WTC11 (cell line): ENCODE data around the gene ZSWIM6. TPM values are rescaled to one million over a fixed set of nuclear protein-coding genes. Genes with fewer than 3 reads are reported as not detected.
A peak's percentile ranks its signal among the peaks of the same experiment; 100 is the strongest.

ENCODE experiments used
- ATAC-seq: fragments of 200-7000 bp; cut with Tn5 transposase; 2 replicates; pipeline ENCODE4 v1.10.0; 2021; ENCODE audit warnings: mild to moderate bottlenecking, moderate library complexity
- CTCF ChIA-PET: fragments of 300-600 bp; sonication (Branson Sonifier 250); formaldehyde crosslinking; loops from one replicate; lab custom pipeline; 2021; ENCODE audit warnings: antibody characterized with exemption; lab: Charles Lee
- POLR2A ChIA-PET: fragments of 350-600 bp; sonication (Branson Sonifier 250); formaldehyde crosslinking; loops from one replicate; lab custom pipeline; 2021; ENCODE audit warnings: antibody characterized with exemption; lab: Charles Lee
- DNase-seq: peaks from one replicate; pipeline ENCODE4 v3.0.0; 2021; ENCODE audit warnings: low spot score
- H3K27ac Mint-ChIP-seq: 2 replicates; pipeline ENCODE4 v1.8.0; 2021; ENCODE audit warnings: mixed read lengths
- H3K27me3 Mint-ChIP-seq: 2 replicates; pipeline ENCODE4 v1.8.0; 2021; ENCODE audit warnings: low read depth, mild to moderate bottlenecking, moderate library complexity, mixed read lengths
- H3K36me3 Mint-ChIP-seq: 2 replicates; pipeline ENCODE4 v1.8.0; 2021; ENCODE audit warnings: mixed read lengths
- H3K4me1 Mint-ChIP-seq: 2 replicates; pipeline ENCODE4 v1.8.0; 2022; ENCODE audit warnings: mixed read lengths
- H3K4me3 Mint-ChIP-seq: 2 replicates; pipeline ENCODE4 v1.8.0; 2021; ENCODE audit warnings: mild to moderate bottlenecking, moderate library complexity, mixed read lengths
- H3K9me3 Mint-ChIP-seq: 2 replicates; pipeline ENCODE4 v1.8.0; 2021; ENCODE audit warnings: mixed read lengths
- AR ChIP-seq: fragments of 250-450 bp; sonication (Bioruptor Pico); IDR thresholded peaks from 2 replicates; pipeline ENCODE4 v1.9.0; 2021; ENCODE audit warnings: mild to moderate bottlenecking
- CBFB ChIP-seq: sonication (generic); formaldehyde crosslinking; IDR thresholded peaks from 2 replicates; pipeline ENCODE4 v1.8.1; 2022; ENCODE audit warnings: mild to moderate bottlenecking, low read depth, missing genetic modification reagents
- CDX4 ChIP-seq: fragments of 250-450 bp; sonication (Bioruptor Pico); IDR thresholded peaks from 2 replicates; pipeline ENCODE4 v1.9.0; 2021; ENCODE audit warnings: moderate library complexity, mild to moderate bottlenecking, inconsistent platforms, borderline replicate concordance
- CTCF ChIP-seq: fragments of 200-600 bp; IDR thresholded peaks from 2 replicates; pipeline ENCODE4 v1.8.0; 2022; ENCODE audit warnings: antibody characterized with exemption
- E2F1 ChIP-seq: sonication (generic); formaldehyde crosslinking; IDR thresholded peaks from 2 replicates; pipeline ENCODE4 v1.8.0; 2022; ENCODE audit warnings: mild to moderate bottlenecking, missing genetic modification reagents
- E2F5 ChIP-seq: sonication (generic); formaldehyde crosslinking; IDR thresholded peaks from 2 replicates; pipeline ENCODE4 v1.8.1; 2022; ENCODE audit warnings: mild to moderate bottlenecking, moderate library complexity, missing genetic modification reagents
- FOXJ3 ChIP-seq: sonication (generic); formaldehyde crosslinking; IDR thresholded peaks from 2 replicates; pipeline ENCODE4 v1.9.0; 2021; ENCODE audit warnings: missing genetic modification reagents, mild to moderate bottlenecking, borderline replicate concordance
- HMGA2 ChIP-seq: fragments of 250-450 bp; sonication (Bioruptor Pico); IDR thresholded peaks from 2 replicates; pipeline ENCODE4 v1.4.0; 2021; ENCODE audit warnings: mild to moderate bottlenecking, moderate library complexity
- MXD4 ChIP-seq: fragments of 250-450 bp; sonication (Bioruptor Pico); IDR thresholded peaks from 2 replicates; pipeline ENCODE4 v1.8.0; 2021; ENCODE audit warnings: mild to moderate bottlenecking, moderate library complexity, borderline replicate concordance
- MYBL2 ChIP-seq: sonication (generic); formaldehyde crosslinking; IDR thresholded peaks from 2 replicates; pipeline ENCODE4 v1.8.1; 2023; ENCODE audit warnings: mild to moderate bottlenecking, moderate library complexity, missing genetic modification reagents
- RELA ChIP-seq: sonication (generic); formaldehyde crosslinking; IDR thresholded peaks from 2 replicates; pipeline ENCODE4 v1.8.1; 2022; ENCODE audit warnings: missing genetic modification reagents, mild to moderate bottlenecking, borderline replicate concordance
- RORB ChIP-seq: fragments of 250-450 bp; sonication (Bioruptor Pico); IDR thresholded peaks from 2 replicates; pipeline ENCODE4 v1.9.0; 2021; ENCODE audit warnings: mild to moderate bottlenecking
- SOX15 ChIP-seq: fragments of 250-450 bp; sonication (Bioruptor Pico); IDR thresholded peaks from 2 replicates; pipeline ENCODE4 v1.9.0; 2021; ENCODE audit warnings: mild to moderate bottlenecking
- TEAD4 ChIP-seq: sonication (generic); formaldehyde crosslinking; IDR thresholded peaks from 2 replicates; pipeline ENCODE4 v1.8.0; 2022; ENCODE audit warnings: mild to moderate bottlenecking, missing genetic modification reagents
- USF1 ChIP-seq: sonication (generic); formaldehyde crosslinking; IDR thresholded peaks from 2 replicates; pipeline ENCODE4 v1.8.0; 2022; ENCODE audit warnings: mild to moderate bottlenecking, missing genetic modification reagents
- USF2 ChIP-seq: sonication (generic); formaldehyde crosslinking; IDR thresholded peaks from 2 replicates; pipeline ENCODE4 v1.8.1; 2023; ENCODE audit warnings: mild to moderate bottlenecking, missing genetic modification reagents, moderate library complexity
- ZNF317 ChIP-seq: sonication (generic); formaldehyde crosslinking; IDR thresholded peaks from 2 replicates; pipeline ENCODE4 v1.8.1; 2023; ENCODE audit warnings: low read depth, mild to moderate bottlenecking, moderate library complexity, missing genetic modification reagents, borderline replicate concordance
- ZNF425 ChIP-seq: fragments of 250-450 bp; sonication (Bioruptor Pico); conservative IDR thresholded peaks from 2 replicates; pipeline ENCODE4 v1.9.0; 2021; ENCODE audit warnings: mild to moderate bottlenecking
- total RNA-seq: library from RNA; stranded (reverse); gene quantifications from 3 replicates; pipeline ENCODE4 v1.2.3, GENCODE V29; 2021

ZSWIM6 gene
- total RNA-seq, 1 experiment from 2014 or later: 12.5 TPM

- ATAC-seq (no peak), DNase-seq (no peak)
- Mint-ChIP-seq H3K9me3 (no peaks in the 10 kb centered on the region), H3K36me3 (no peaks in the 10 kb centered on the region), H3K4me1 (peaks cover 9% of the 10 kb centered on the region), H3K27ac (no peak overlapping the region), H3K4me3 (no peak overlapping the region), H3K27me3 (no peaks in the 10 kb centered on the region)
- ChIA-PET POLR2A (no interaction called here), CTCF (no interaction called here)
- TF ChIP-seq USF2 (CRISPR knock-in tag) (no peak), ZNF425 (CRISPR knock-in tag) (no peak), FOXJ3 (CRISPR knock-in tag) (no peak)
These were observed 164.4 kb downstream of the ZSWIM6 start for GRCh38 chr5:61496446-61496845.

GRCh38 chr5:61496860-61497259, 164.8 kb downstream of the ZSWIM6 start:
- TF ChIP-seq RELA (CRISPR knock-in tag): no peak
- TF ChIP-seq MYBL2 (CRISPR knock-in tag): no peak
- TF ChIP-seq AR (CRISPR knock-in tag): no peak
- no peak for TF ChIP-seq SOX15 (CRISPR knock-in tag)
- TF ChIP-seq RORB (CRISPR knock-in tag): no peak
- Mint-ChIP-seq H3K27me3 (no peaks in the 10 kb centered on the region), H3K27ac (no peak overlapping the region), H3K4me3 (no peak overlapping the region), H3K9me3 (no peaks in the 10 kb centered on the region), H3K4me1 (peaks cover 9% of the 10 kb centered on the region), H3K36me3 (no peaks in the 10 kb centered on the region)
- ATAC-seq: no peak
- ChIA-PET CTCF (interaction anchor here (0.6 kb wide), 1 partner anchor 42 kb away, joined by 4 read pairs; no protein-coding TSS in a partner anchor), POLR2A (no interaction called here)
- no peak for DNase-seq

GRCh38 chr5:61498121-61498520, 166.1 kb downstream of the ZSWIM6 start:
- no peak for ATAC-seq
- H3K36me3 Mint-ChIP-seq: 0 out of 2 replicates have a peak, but pooled peaks cover 2% of the 10 kb centered on the region
- POLR2A ChIA-PET: no interaction called here
- peak overlapping the region; percentile 27; the same call in 1 of the 2 replicates for H3K27ac Mint-ChIP-seq
- H3K9me3 Mint-ChIP-seq: 0 out of 2 replicates have a peak, but pooled peaks cover 3% of the 10 kb centered on the region
- H3K4me1 Mint-ChIP-seq: peaks cover 5% of the 10 kb centered on the region; the same call in 1 of the 2 replicates
- CTCF ChIA-PET: no interaction called here
- H3K4me3 Mint-ChIP-seq: no peak overlapping the region
- H3K27me3 Mint-ChIP-seq: no peaks in the 10 kb centered on the region
- DNase-seq: no peak
- TF ChIP-seq E2F1 (CRISPR knock-in tag) (no peak), MXD4 (CRISPR knock-in tag) (no peak), TEAD4 (CRISPR knock-in tag) (no peak), CTCF (no peak), ZNF317 (CRISPR knock-in tag) (no peak), CDX4 (CRISPR knock-in tag) (no peak), HMGA2 (CRISPR knock-in tag) (no peak), USF2 (CRISPR knock-in tag) (no peak), E2F5 (CRISPR knock-in tag) (no peak), FOXJ3 (CRISPR knock-in tag) (no peak), USF1 (CRISPR knock-in tag) (no peak), CBFB (CRISPR knock-in tag) (no peak)
